ENCODE data around the gene PIGQ. TPM values are rescaled to one million over a fixed set of nuclear protein-coding genes. Genes with fewer than 3 reads are reported as not detected.

PIGQ gene
- total RNA-seq, 2 experiments from 2014 or later, result 22.8 to 27.0 TPM

- no peaks in the 10 kb centered on the region for H3K36me3 Mint-ChIP-seq (ENCODE audit: low read depth)
- ATAC-seq (ENCODE audit: poor library complexity) (no peak), DNase-seq (no peak)
- H3K27me3 Mint-ChIP-seq, result no peaks in the 10 kb centered on the region
- Histone ChIP-seq H3K36me3 (ENCODE audit: insufficient read depth, low read length) (no peaks in the 10 kb centered on the region), H3K9me3 (ENCODE audit: control insufficient read depth in 1 of 2, insufficient read depth in 1 of 2, low read length in 2 of 2) (peaks cover 0 to 6% of the 10 kb centered on the region in 2 experiments), H3K27me3 (ENCODE audit: control insufficient read depth in 1 of 2, insufficient read depth in 2 of 2, low read length in 2 of 2) (no peaks in the 10 kb centered on the region), H3K4me3 (ENCODE audit: low read length) (no peak overlapping the region), H3K4me1 (ENCODE audit: insufficient read depth, low read length) (peaks cover 9% of the 10 kb centered on the region), H3K27ac (ENCODE audit: low read depth in 1 of 2, low read length in 2 of 2) (no peak overlapping the region)
- peaks cover 5% of the 10 kb centered on the region for H3K4me1 Mint-ChIP-seq (ENCODE audit: low read depth)
- H3K9me3 Mint-ChIP-seq, result no peaks in the 10 kb centered on the region
- no peak for TF ChIP-seq CTCF (IDR thresholded peaks at IDR 0.05)
- intact Hi-C loops (cut with DNase I, micrococcal nuclease), result loop anchor here in 1 of 2 experiments (2.0 to 5.0 kb wide), 2 partner anchors 31 to 83 kb away; partner anchors contain the start of gene CAPN15
- ChIA-PET CTCF (interaction anchor here (0.9 to 1.0 kb wide), 2 partner anchors 31 kb away, joined by 3 to 5 read pairs; no protein-coding TSS in a partner anchor), POLR2A (no interaction called here)
- no peak overlapping the region for H3K4me3 Mint-ChIP-seq
- H3K27ac Mint-ChIP-seq, result no peak overlapping the region
These were observed 40.2 kb downstream of the PIGQ start for GRCh38 chr16:609984-610383.

- ATAC-seq (ENCODE audit: poor library complexity), result peak; percentile 78
These were observed 41.0 kb downstream of the PIGQ start for GRCh38 chr16:610513-611381.

GRCh38 chr16:615122-615521, 45.4 kb downstream of the PIGQ start:
- ChIA-PET CTCF (no interaction called here), POLR2A (no interaction called here)
- H3K4me3 Mint-ChIP-seq, result no peak overlapping the region
- H3K36me3 Mint-ChIP-seq (ENCODE audit: low read depth), result no peaks in the 10 kb centered on the region
- no peaks in the 10 kb centered on the region for H3K9me3 Mint-ChIP-seq
- intact Hi-C loops (cut with DNase I, micrococcal nuclease), result no loop called here
- no peak for TF ChIP-seq CTCF (IDR thresholded peaks at IDR 0.05)
- no peak overlapping the region for H3K4me3 ChIP-seq (ENCODE audit: low read length)
- DNase-seq (no peak), ATAC-seq (ENCODE audit: poor library complexity) (no peak)
- H3K27ac ChIP-seq (ENCODE audit: low read depth in 1 of 2, low read length in 2 of 2), result no peak overlapping the region
- no peak overlapping the region for H3K27ac Mint-ChIP-seq
- no peaks in the 10 kb centered on the region for H3K9me3 ChIP-seq (ENCODE audit: control insufficient read depth in 1 of 2, insufficient read depth in 1 of 2, low read length in 2 of 2)
- peaks cover 8% of the 10 kb centered on the region for H3K4me1 ChIP-seq (ENCODE audit: insufficient read depth, low read length)
- H3K27me3 Mint-ChIP-seq, result no peaks in the 10 kb centered on the region
- no peaks in the 10 kb centered on the region for H3K27me3 ChIP-seq (ENCODE audit: control insufficient read depth in 1 of 2, insufficient read depth in 2 of 2, low read length in 2 of 2)
- peaks cover 5% of the 10 kb centered on the region for H3K4me1 Mint-ChIP-seq (ENCODE audit: low read depth)
- no peaks in the 10 kb centered on the region for H3K36me3 ChIP-seq (ENCODE audit: insufficient read depth, low read length)

More at GRCh38 chr16:610513-611381, 41.0 kb downstream of the PIGQ start:
- POLR2A ChIA-PET, result no interaction called here
- Mint-ChIP-seq H3K4me3 (no peak overlapping the region), H3K27ac (no peak overlapping the region), H3K27me3 (no peaks in the 10 kb centered on the region), H3K36me3 (ENCODE audit: low read depth) (no peaks in the 10 kb centered on the region), H3K9me3 (no peaks in the 10 kb centered on the region), H3K4me1 (ENCODE audit: low read depth) (peaks cover 5% of the 10 kb centered on the region)
- peak; percentile 35 to 77 (median 48) for DNase-seq
- Histone ChIP-seq H3K27me3 (ENCODE audit: control insufficient read depth in 1 of 2, insufficient read depth in 2 of 2, low read length in 2 of 2) (no peaks in the 10 kb centered on the region), H3K4me1 (ENCODE audit: insufficient read depth, low read length) (peaks cover 9% of the 10 kb centered on the region), H3K27ac (ENCODE audit: low read depth in 1 of 2, low read length in 2 of 2) (no peak overlapping the region), H3K4me3 (ENCODE audit: low read length) (no peak overlapping the region), H3K36me3 (ENCODE audit: insufficient read depth, low read length) (no peaks in the 10 kb centered on the region), H3K9me3 (ENCODE audit: control insufficient read depth in 1 of 2, insufficient read depth in 1 of 2, low read length in 2 of 2) (no peaks in the 10 kb centered on the region)
- intact Hi-C loops (cut with DNase I, micrococcal nuclease), result loop anchor here (1.0 to 5.0 kb wide), 3 partner anchors 31 to 83 kb away; partner anchors contain the start of gene CAPN15 (in 1 of the 2)
- TF ChIP-seq CTCF (IDR thresholded peaks at IDR 0.05), result peak; percentile 73
- CTCF ChIA-PET, result interaction anchor here (1.0 kb wide), 1 partner anchor 32 kb away, joined by 3 read pairs; no protein-coding TSS in a partner anchor

Measured in CD4-positive, alpha-beta T cell (primary cell).